Heart right ventricle (tissue), 16 donors: ENCODE results near the gene GEN1. TPM values are rescaled to one million over a fixed set of nuclear protein-coding genes. Genes with fewer than 3 reads are reported as not detected.

Experiments used
- ATAC-seq, 8 donors: fragments of 200-7000 bp; cut with Tn5 transposase; one replicate each; pipeline ENCODE4 v1.9.1; 2020; ENCODE audit warnings: mild to moderate bottlenecking in 8 of 8, moderate library complexity in 8 of 8, moderate number of reproducible peaks in 1 of 8
- DNase-seq, 2 donors: peaks; one replicate each; pipeline ENCODE4 v3.0.0-alpha.2; 2020
- H3K27ac ChIP-seq, 10 donors: fragments of 200-600 bp; sonication (generic) in 2 of 10; one replicate each; pipeline versions ENCODE4 v1.5.0 to v1.8.0; 2020 to 2022; ENCODE audit warnings: mild to moderate bottlenecking in 3 of 10
- H3K27me3 ChIP-seq, 7 donors: fragments of 200-600 bp; one replicate each; pipeline ENCODE4 v1.8.0; 2021 to 2022; ENCODE audit warnings: mild to moderate bottlenecking in 2 of 7
- H3K36me3 ChIP-seq, 9 donors: fragments of 200-600 bp; sonication (generic) in 1 of 9; one replicate each; pipeline versions ENCODE4 v1.5.0 to v1.8.0; 2020 to 2022; ENCODE audit warnings: mild to moderate bottlenecking in 2 of 9
- H3K4me1 ChIP-seq, 9 donors: fragments of 200-600 bp; sonication (generic) in 1 of 9; one replicate each; pipeline versions ENCODE4 v1.5.0 to v1.8.0; 2020 to 2022; ENCODE audit warnings: mild to moderate bottlenecking in 4 of 9
- H3K4me3 ChIP-seq, 10 donors: fragments of 200-600 bp; sonication (generic) in 2 of 10; one replicate each; pipeline versions ENCODE4 v1.5.0 to v1.8.0; 2020 to 2022; ENCODE audit warnings: mild to moderate bottlenecking in 7 of 10, moderate library complexity in 2 of 10
- H3K9me3 ChIP-seq, 11 donors: fragments of 200-600 bp in 10 of 11; sonication (generic) in 2 of 11; one replicate each; pipeline versions ENCODE4 v1.5.0 to v1.8.0; 2013 to 2022; ENCODE audit warnings: mild to moderate bottlenecking in 2 of 11, control low read depth in 1 of 11, moderate library complexity in 1 of 11
- WGBS, 2 donors: extraction: QIAGEN DNeasy Blood & Tissue Kit; methylation state at CpG; one replicate each; pipeline ENCODE4 v1.1.7; 2013; ENCODE audit warnings: inconsistent platforms in 1 of 2; 5-methylcytosine and 5-hydroxymethylcytosine counted together
- intact Hi-C, 10 donors: fragments of 100-400 bp; cut with DNase I; formaldehyde crosslinking; loops; one replicate each; pipeline versions ENCODE4 v1.11.1 to v1.14.2; 2022
- polyA plus RNA-seq, 2 donors: library from polyadenylated mRNA; stranded (reverse); fragments of 200-250 nt; gene quantifications; one replicate each; pipeline ENCODE4 v1.2.3, GENCODE V29; 2013
- total RNA-seq, 10 donors: library from RNA; stranded (reverse); fragmentation: NEBNext Ultra II Directional in 3 of 10; extraction: Animal tissue kit (Norgen Biotek cat#: 25700) in 3 of 10; gene quantifications; one replicate each; pipeline versions ENCODE4 v1.2.1 to v1.2.4, GENCODE V29; 2021 to 2023
- TF ChIP-seq, protein P1 (sequence below), 9 donors: fragments of 200-600 bp; sonication (generic) in 2 of 9; IDR thresholded peaks; one replicate each; pipeline versions ENCODE4 v1.5.0 to v1.8.0; 2021 to 2022; ENCODE audit warnings: antibody characterized with exemption in 9 of 9, mild to moderate bottlenecking in 5 of 9, moderate library complexity in 1 of 9
- donor health status: Arrhythmogenic right ventricular cardiomyopathy.
- donor health status: ischemic (EF 13 %, LVEDD 7.1; RV severe dilation, severe dysfunction).
- donor health status: healthy with polysubstance abuse.
- donor health status: DM: no; HTN: yes; CAD: no.
- donor health status: DM: no; HTN: no; CAD: no.
- donor health status: ischemic (EF 25% LVEDD 6.9; RV normal size, moderate dysfunction).
- donor health status: ischemic (EF 25% LVEDD 5.7; RV mildly dilated, moderate dysfunction).
- donor health status: healthy.
- donor health status: DM: yes; HTN: yes; CAD: no.
- donor health status: Ischemic cardiomyopathy.
- donor health status: ischemic (EF 35%, LVEDD 5.7; RV mildly dilated, moderate dysfunction).
- donor health status: nonischemic (EF 11% LVEDD 7.7; RV severe dilation, severe dysfunction).
- donor health status: DM: yes; HTN: yes; CAD: no.
- donor health status: PGD.
- donor health status: ischemic (EF 29% LVEDD 5.4; RV normal size, mild dysfunction).
- donor health status: nonischemic (EF 23%, LVEDD 6.1; RV moderate dilation, normal function).

GEN1 gene
- total and polyA plus RNA-seq, 12 donors = 0.71 to 5.4 (median 3.8) TPM

DNA sequence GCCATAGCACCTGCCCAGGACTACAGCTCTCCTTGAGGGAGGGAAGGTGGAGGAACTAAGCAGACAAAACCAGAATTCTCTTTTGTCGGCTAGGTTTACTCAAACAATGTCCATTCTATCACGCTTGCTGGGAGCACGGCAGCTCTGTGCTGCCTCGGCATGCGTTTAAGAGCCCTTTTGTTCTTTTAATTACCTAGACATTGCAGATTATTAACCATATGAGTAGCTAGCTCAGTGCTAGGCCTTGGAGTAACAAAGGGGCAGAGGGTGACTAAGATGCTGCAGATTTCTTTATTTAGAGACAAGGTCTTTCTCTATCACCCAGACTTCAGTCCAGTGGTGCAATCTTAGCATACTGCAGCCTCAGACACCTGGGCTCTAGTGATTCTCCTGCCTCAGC lies 73.4 kb downstream of the GEN1 start:
- H3K27me3 ChIP-seq = peaks cover 0 to 19% (median 0%) of the 10 kb centered on the region in 7 donors
- no peak for ATAC-seq
- intact Hi-C loops = loop anchor here in 4 of 10 donors (5.0 to 10.0 kb wide), 4 partner anchors 63 to 105 kb away; partner anchors contain the start of genes GEN1 (in 2 of the 4) and SMC6 (in 2 of the 4)

DNA sequence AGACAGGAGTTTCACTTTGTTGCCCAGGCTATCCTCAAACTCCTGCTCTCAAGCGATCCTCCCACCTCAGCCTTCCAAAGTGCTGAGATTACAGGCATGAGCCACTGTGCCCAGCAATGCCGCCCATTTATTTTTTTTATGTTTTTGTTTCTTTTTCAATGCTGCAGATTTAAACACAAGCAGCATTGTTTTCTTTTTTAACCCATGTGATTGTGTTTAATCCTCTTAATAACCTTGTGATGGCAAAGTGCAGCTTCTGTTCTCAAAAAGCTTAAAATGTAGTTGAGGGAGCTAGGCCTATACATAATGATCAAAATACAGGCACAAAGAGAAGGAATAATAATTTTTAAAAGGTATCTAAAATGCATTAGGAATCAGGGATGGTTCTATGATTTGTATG lies 73.8 kb downstream of the GEN1 start:
- ATAC-seq (no peak), DNase-seq (no peak)
- intact Hi-C loops = loop anchor here in 4 of 10 donors (5.0 to 10.0 kb wide), 4 partner anchors 63 to 105 kb away; partner anchors contain the start of genes GEN1 (in 2 of the 4) and SMC6 (in 2 of the 4)
- no peaks in the 10 kb centered on the region for H3K9me3 ChIP-seq
- no peaks in the 10 kb centered on the region for H3K36me3 ChIP-seq
- no peak overlapping the region for H3K4me3 ChIP-seq
- peaks cover 0 to 26% (median 12%) of the 10 kb centered on the region in 9 donors for H3K4me1 ChIP-seq
- WGBS, 2 donors = 98 to 99% methylated on average over 2 of the region's 2 CpGs
- H3K27me3 ChIP-seq = peaks cover 0 to 19% (median 0%) of the 10 kb centered on the region in 7 donors
- TF ChIP-seq, protein P1, sequence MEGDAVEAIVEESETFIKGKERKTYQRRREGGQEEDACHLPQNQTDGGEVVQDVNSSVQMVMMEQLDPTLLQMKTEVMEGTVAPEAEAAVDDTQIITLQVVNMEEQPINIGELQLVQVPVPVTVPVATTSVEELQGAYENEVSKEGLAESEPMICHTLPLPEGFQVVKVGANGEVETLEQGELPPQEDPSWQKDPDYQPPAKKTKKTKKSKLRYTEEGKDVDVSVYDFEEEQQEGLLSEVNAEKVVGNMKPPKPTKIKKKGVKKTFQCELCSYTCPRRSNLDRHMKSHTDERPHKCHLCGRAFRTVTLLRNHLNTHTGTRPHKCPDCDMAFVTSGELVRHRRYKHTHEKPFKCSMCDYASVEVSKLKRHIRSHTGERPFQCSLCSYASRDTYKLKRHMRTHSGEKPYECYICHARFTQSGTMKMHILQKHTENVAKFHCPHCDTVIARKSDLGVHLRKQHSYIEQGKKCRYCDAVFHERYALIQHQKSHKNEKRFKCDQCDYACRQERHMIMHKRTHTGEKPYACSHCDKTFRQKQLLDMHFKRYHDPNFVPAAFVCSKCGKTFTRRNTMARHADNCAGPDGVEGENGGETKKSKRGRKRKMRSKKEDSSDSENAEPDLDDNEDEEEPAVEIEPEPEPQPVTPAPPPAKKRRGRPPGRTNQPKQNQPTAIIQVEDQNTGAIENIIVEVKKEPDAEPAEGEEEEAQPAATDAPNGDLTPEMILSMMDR (IDR thresholded peaks at IDR 0.05) = no peak
- no peak overlapping the region for H3K27ac ChIP-seq

More for the DNA sequence above, 73.4 kb downstream of the GEN1 start:
- H3K4me1 ChIP-seq = peaks cover 0 to 31% (median 17%) of the 10 kb centered on the region in 9 donors
- H3K27ac ChIP-seq = no peak overlapping the region
- no peaks in the 10 kb centered on the region for H3K36me3 ChIP-seq
- TF ChIP-seq, protein P1 (IDR thresholded peaks at IDR 0.05) = no peak
- H3K9me3 ChIP-seq = no peaks in the 10 kb centered on the region
- WGBS, 2 donors = 91 to 94% methylated on average over 5 of the region's 5 CpGs
- no peak for DNase-seq
- no peak overlapping the region for H3K4me3 ChIP-seq

DNA sequence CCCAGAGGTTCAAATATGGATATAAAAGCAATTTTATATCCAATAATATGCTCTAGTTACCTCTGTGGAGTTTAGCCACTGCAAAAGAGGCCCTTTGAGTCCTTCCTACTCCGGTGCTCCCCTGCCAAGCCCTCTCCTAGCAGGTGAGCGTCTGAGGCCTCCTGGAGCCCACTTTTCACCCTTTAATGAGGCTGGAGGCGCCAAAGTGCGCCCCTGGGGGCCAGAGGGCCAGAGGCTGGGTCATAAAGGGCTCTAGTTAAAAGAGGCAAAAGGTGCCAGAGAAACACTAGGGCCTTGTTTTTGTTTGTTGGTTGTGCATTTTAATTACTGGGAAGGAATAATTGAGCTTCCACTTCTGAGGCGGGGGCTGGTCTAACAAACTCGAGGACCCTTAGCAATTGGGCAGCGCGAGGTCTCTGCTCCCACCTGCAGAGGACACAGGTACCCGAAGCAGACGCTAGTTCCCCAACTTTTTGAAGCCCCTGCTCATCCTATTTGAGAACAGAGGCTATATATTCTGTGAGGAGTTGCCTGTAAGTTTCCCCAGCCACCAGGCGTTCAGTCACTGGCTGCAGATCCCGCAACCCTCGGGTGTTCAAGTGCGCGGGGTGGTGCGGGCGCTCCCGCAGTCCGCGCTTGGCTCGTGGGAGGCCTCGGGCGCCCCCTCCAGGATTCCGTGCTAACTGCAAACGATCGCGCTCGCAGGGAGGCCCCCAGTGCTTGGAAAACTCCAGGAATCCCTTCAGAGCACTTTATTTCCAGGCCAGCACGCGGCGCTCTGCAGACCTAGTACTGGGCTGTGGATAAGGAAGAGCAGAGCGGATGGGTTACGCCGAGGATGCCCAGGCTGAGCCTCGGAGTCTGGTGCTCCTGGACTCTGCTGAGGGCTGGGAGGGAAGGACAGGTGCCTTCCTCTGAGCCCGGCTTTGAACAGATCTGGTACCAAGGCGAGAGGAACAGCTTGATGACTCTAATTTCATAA lies 76.4 kb downstream of the GEN1 start:
- TF ChIP-seq, protein P1 (IDR thresholded peaks at IDR 0.05) = peak; percentile 67 to 97 (median 92)
- peak; percentile 83 to 97 (median 94) for ATAC-seq
- WGBS, 2 donors = 13 to 14% methylated on average over 37 of the region's 37 CpGs
- H3K27me3 ChIP-seq = peaks cover 0 to 19% (median 0%) of the 10 kb centered on the region in 7 donors
- peaks cover 0 to 11% (median 7%) of the 10 kb centered on the region in 9 donors for H3K4me1 ChIP-seq
- H3K36me3 ChIP-seq = no peaks in the 10 kb centered on the region
- H3K27ac ChIP-seq = no peak overlapping the region
- no peaks in the 10 kb centered on the region for H3K9me3 ChIP-seq
- H3K4me3 ChIP-seq = peak overlapping the region in 6 of 10 donors; percentile 14 to 39 (median 26)
- DNase-seq = peak; percentile 72 to 83
- intact Hi-C loops = loop anchor here in 8 of 10 donors (2.0 to 10.0 kb wide), 7 partner anchors 76 to 113 kb away; partner anchors contain the start of genes GEN1 (in 2 of the 8) and SMC6 (in 1 of the 8)

DNA sequence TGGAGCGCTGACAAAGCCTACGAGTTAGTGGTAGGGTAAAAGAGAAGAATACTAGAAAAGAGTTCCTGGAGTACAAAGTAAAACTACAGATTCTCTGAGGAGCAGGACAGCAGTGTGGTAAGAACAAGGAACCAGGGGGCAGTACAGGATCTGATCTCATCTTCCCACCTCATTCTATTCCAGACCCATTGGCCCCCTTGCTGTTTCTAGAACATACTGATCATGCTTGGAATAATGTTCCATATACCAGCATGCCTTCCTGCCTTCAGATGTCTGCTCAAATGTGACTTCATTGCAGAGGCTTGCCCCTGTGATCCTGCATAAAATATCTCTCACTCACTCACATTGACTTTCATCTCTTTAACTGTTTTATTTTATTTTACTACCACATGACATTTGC lies 81.6 kb downstream of the GEN1 start:
- Histone ChIP-seq H3K4me3 (no peak overlapping the region), H3K27ac (no peak overlapping the region), H3K27me3 (peaks cover 0 to 13% (median 0%) of the 10 kb centered on the region in 7 donors), H3K4me1 (peaks cover 0 to 10% (median 5%) of the 10 kb centered on the region in 9 donors), H3K9me3 (no peaks in the 10 kb centered on the region), H3K36me3 (no peaks in the 10 kb centered on the region)
- TF ChIP-seq, protein P1 (IDR thresholded peaks at IDR 0.05) = no peak
- DNase-seq = no peak
- no peak for ATAC-seq
- 32 to 88% methylated on average over 2 of the region's 2 CpGs for WGBS, 2 donors
- intact Hi-C loops = loop anchor here in 2 of 10 donors (10.0 kb wide), 2 partner anchors 101 to 111 kb away; no protein-coding TSS in a partner anchor
